ENCODE measurements around the gene AKT3. TPM values are rescaled to one million over a fixed set of nuclear protein-coding genes. Genes with fewer than 3 reads are reported as not detected.
"Not testable (repeated sequence)": the region's sequence is repeated elsewhere in the genome, so short reads cannot be mapped to it uniquely, and the experiment has no call there.

AKT3 gene
- total RNA-seq, 8 experiments from 2014 or later, result 7.7 to 99.3 (median 63.8) TPM

- no peak for ATAC-seq (replicated peaks in 6 of 8)
- in situ Hi-C loops (cut with MboI; ENCODE audit: low pct_unique_long_range_greater_than_20kb in 2 of 9, low sequenced_read_pairs in 9 of 9, unreplicated experiment in 9 of 9), result no loop called here
- WGBS, 10 experiments, result 69 to 100% (median 96%) methylated on average over 1 to 2 of the region's 2 CpGs; no CpG with 5 or more reads in 1 of the 10 experiments
These were observed 255.6 kb downstream of the AKT3 start for GRCh38 chr1:243594455-243594854.

GRCh38 chr1:243589286-243589685 is 260.8 kb downstream of the AKT3 start:
- ATAC-seq (replicated peaks in 6 of 8); in situ Hi-C loops (cut with MboI; ENCODE audit: low pct_unique_long_range_greater_than_20kb in 2 of 9, low sequenced_read_pairs in 9 of 9, unreplicated experiment in 9 of 9); H3K27ac ChIP-seq; H3K4me3 ChIP-seq; H3K4me1 ChIP-seq (replicated peaks in 1 of 2): not testable (repeated sequence)
- WGBS, 10 experiments, result 53 to 100% (median 83%) methylated on average over 1 to 3 of the region's 3 CpGs

More at GRCh38 chr1:243594455-243594854, 255.6 kb downstream of the AKT3 start:
- H3K4me3 ChIP-seq, result no peak overlapping the region
- H3K27ac ChIP-seq, result no peak overlapping the region
- H3K4me1 ChIP-seq (replicated peaks in 1 of 2), result no peaks in the 10 kb centered on the region

- no peak for ATAC-seq (replicated peaks in 6 of 8)
- Histone ChIP-seq H3K4me1 (replicated peaks in 1 of 2) (no peaks in the 10 kb centered on the region), H3K4me3 (no peak overlapping the region), H3K27ac (no peak overlapping the region)
- 75 to 100% (median 91%) methylated on average over 1 to 4 of the region's 4 CpGs for WGBS, 10 experiments
- in situ Hi-C loops (cut with MboI; ENCODE audit: low pct_unique_long_range_greater_than_20kb in 2 of 9, low sequenced_read_pairs in 9 of 9, unreplicated experiment in 9 of 9), result no loop called here
These were observed 262.1 kb downstream of the AKT3 start for GRCh38 chr1:243587823-243588560.

- ATAC-seq (replicated peaks in 6 of 8), result no peak
- Histone ChIP-seq H3K4me3 (no peak overlapping the region), H3K27ac (no peak overlapping the region), H3K4me1 (replicated peaks in 1 of 2) (no peaks in the 10 kb centered on the region)
- WGBS, 10 experiments, result 81 to 100% (median 95%) methylated on average over 2 to 12 of the region's 12 CpGs; no CpG with 5 or more reads in 1 of the 10 experiments
- in situ Hi-C loops (cut with MboI; ENCODE audit: low pct_unique_long_range_greater_than_20kb in 2 of 9, low sequenced_read_pairs in 9 of 9, unreplicated experiment in 9 of 9), result no loop called here
These were observed 262.8 kb downstream of the AKT3 start for GRCh38 chr1:243587285-243587684.

GRCh38 chr1:243585982-243586381 is 264.1 kb downstream of the AKT3 start:
- WGBS, 10 experiments, result 83 to 100% (median 94%) methylated on average over 1 of the region's 1 CpG; no CpG with 5 or more reads in 1 of the 10 experiments

GRCh38 chr1:243582326-243582725 is 267.7 kb downstream of the AKT3 start:
- no peak for ATAC-seq (replicated peaks in 6 of 8)
- in situ Hi-C loops (cut with MboI; ENCODE audit: low pct_unique_long_range_greater_than_20kb in 2 of 9, low sequenced_read_pairs in 9 of 9, unreplicated experiment in 9 of 9), result no loop called here
- Histone ChIP-seq H3K4me3 (no peak overlapping the region), H3K4me1 (replicated peaks in 1 of 2) (no peaks in the 10 kb centered on the region), H3K27ac (no peak overlapping the region)
- 56 to 100% (median 87%) methylated on average over 1 of the region's 1 CpG; no CpG with 5 or more reads in 2 of the 10 experiments for WGBS, 10 experiments

More at GRCh38 chr1:243585982-243586381, 264.1 kb downstream of the AKT3 start:
- Histone ChIP-seq H3K27ac (no peak overlapping the region), H3K4me3 (no peak overlapping the region), H3K4me1 (replicated peaks in 1 of 2) (no peaks in the 10 kb centered on the region)
- in situ Hi-C loops (cut with MboI; ENCODE audit: low pct_unique_long_range_greater_than_20kb in 2 of 9, low sequenced_read_pairs in 9 of 9, unreplicated experiment in 9 of 9), result no loop called here
- ATAC-seq (replicated peaks in 6 of 8), result no peak

- no peak overlapping the region for H3K27ac ChIP-seq
- 86 to 100% (median 100%) methylated on average over 1 of the region's 1 CpG; no CpG with 5 or more reads in 7 of the 10 experiments for WGBS, 10 experiments
- ATAC-seq (replicated peaks in 6 of 8), result no peak
- H3K4me3 ChIP-seq, result no peak overlapping the region
- in situ Hi-C loops (cut with MboI; ENCODE audit: low pct_unique_long_range_greater_than_20kb in 2 of 9, low sequenced_read_pairs in 9 of 9, unreplicated experiment in 9 of 9), result no loop called here
- no peaks in the 10 kb centered on the region for H3K4me1 ChIP-seq (replicated peaks in 1 of 2)
These were observed 269.1 kb downstream of the AKT3 start for GRCh38 chr1:243580984-243581383.

GRCh38 chr1:243580072-243580471 is 270.0 kb downstream of the AKT3 start:
- peak in 2 of 8 experiments; percentile 44 to 65 for ATAC-seq (replicated peaks in 6 of 8)
- no peak overlapping the region for H3K4me3 ChIP-seq
- in situ Hi-C loops (cut with MboI; ENCODE audit: low pct_unique_long_range_greater_than_20kb in 2 of 9, low sequenced_read_pairs in 9 of 9, unreplicated experiment in 9 of 9), result no loop called here
- no peaks in the 10 kb centered on the region for H3K4me1 ChIP-seq (replicated peaks in 1 of 2)
- 0 to 100% (median 64%) methylated on average over 1 to 5 of the region's 5 CpGs; no CpG with 5 or more reads in 2 of the 10 experiments for WGBS, 10 experiments
- H3K27ac ChIP-seq, result no peak overlapping the region

GRCh38 chr1:243575070-243575469 is 275.0 kb downstream of the AKT3 start:
- WGBS, 10 experiments, result 74 to 100% (median 97%) methylated on average over 2 of the region's 2 CpGs; no CpG with 5 or more reads in 2 of the 10 experiments
- Histone ChIP-seq H3K4me1 (replicated peaks in 1 of 2) (peaks cover 4 to 9% of the 10 kb centered on the region in 2 donors), H3K4me3 (no peak overlapping the region), H3K27ac (no peak overlapping the region)
- ATAC-seq (replicated peaks in 6 of 8), result peak in 1 of 8 experiments; percentile 34
- in situ Hi-C loops (cut with MboI; ENCODE audit: low pct_unique_long_range_greater_than_20kb in 2 of 9, low sequenced_read_pairs in 9 of 9, unreplicated experiment in 9 of 9), result no loop called here

- H3K27ac ChIP-seq, result no peak overlapping the region
- WGBS, 10 experiments, result 63 to 95% (median 85%) methylated on average over 3 to 7 of the region's 7 CpGs; no CpG with 5 or more reads in 1 of the 10 experiments
- in situ Hi-C loops (cut with MboI; ENCODE audit: low pct_unique_long_range_greater_than_20kb in 2 of 9, low sequenced_read_pairs in 9 of 9, unreplicated experiment in 9 of 9), result no loop called here
- H3K4me3 ChIP-seq, result no peak overlapping the region
- peaks cover 4 to 9% of the 10 kb centered on the region in 2 donors for H3K4me1 ChIP-seq (replicated peaks in 1 of 2)
- peak in 2 of 8 experiments; percentile 56 to 75 for ATAC-seq (replicated peaks in 6 of 8)
These were observed 277.1 kb downstream of the AKT3 start for GRCh38 chr1:243572940-243573339.

- in situ Hi-C loops (cut with MboI; ENCODE audit: low pct_unique_long_range_greater_than_20kb in 2 of 9, low sequenced_read_pairs in 9 of 9, unreplicated experiment in 9 of 9), result no loop called here
- H3K4me3 ChIP-seq, result no peak overlapping the region
- ATAC-seq (replicated peaks in 6 of 8), result no peak
- peaks cover 4 to 7% of the 10 kb centered on the region in 2 donors for H3K4me1 ChIP-seq (replicated peaks in 1 of 2)
- no peak overlapping the region for H3K27ac ChIP-seq
- WGBS, 10 experiments, result 0 to 100% (median 92%) methylated on average over 1 to 4 of the region's 4 CpGs; no CpG with 5 or more reads in 2 of the 10 experiments
These were observed 281.2 kb downstream of the AKT3 start for GRCh38 chr1:243568793-243569192.

GRCh38 chr1:243564814-243565213 is 285.2 kb downstream of the AKT3 start:
- in situ Hi-C loops (cut with MboI; ENCODE audit: low pct_unique_long_range_greater_than_20kb in 2 of 9, low sequenced_read_pairs in 9 of 9, unreplicated experiment in 9 of 9), result no loop called here
- ATAC-seq (replicated peaks in 6 of 8), result no peak
- Histone ChIP-seq H3K4me3 (no peak overlapping the region), H3K4me1 (replicated peaks in 1 of 2) (no peaks in the 10 kb centered on the region), H3K27ac (no peak overlapping the region)

GRCh38 chr1:243563732-243564131 is 286.3 kb downstream of the AKT3 start:
- Histone ChIP-seq H3K4me3 (no peak overlapping the region), H3K27ac (no peak overlapping the region), H3K4me1 (replicated peaks in 1 of 2) (no peaks in the 10 kb centered on the region)
- in situ Hi-C loops (cut with MboI; ENCODE audit: low pct_unique_long_range_greater_than_20kb in 2 of 9, low sequenced_read_pairs in 9 of 9, unreplicated experiment in 9 of 9), result no loop called here
- WGBS, 10 experiments, result 72 to 100% (median 92%) methylated on average over 3 to 4 of the region's 4 CpGs
- no peak for ATAC-seq (replicated peaks in 6 of 8)

GRCh38 chr1:243562473-243562872 is 287.6 kb downstream of the AKT3 start:
- ATAC-seq (replicated peaks in 6 of 8), result no peak
- H3K27ac ChIP-seq, result no peak overlapping the region
- WGBS, 10 experiments, result 88 to 100% (median 100%) methylated on average over 1 of the region's 1 CpG; no CpG with 5 or more reads in 5 of the 10 experiments
- no peak overlapping the region for H3K4me3 ChIP-seq
- no peaks in the 10 kb centered on the region for H3K4me1 ChIP-seq (replicated peaks in 1 of 2)
- in situ Hi-C loops (cut with MboI; ENCODE audit: low pct_unique_long_range_greater_than_20kb in 2 of 9, low sequenced_read_pairs in 9 of 9, unreplicated experiment in 9 of 9), result no loop called here

Data from motor neuron (in vitro differentiated cells).